Breast epithelium (tissue), 3 donors: Measurements from ENCODE around the gene PSMG4.

Experiments used
- POLR2A ChIP-seq: fragments of 450-650 bp; IDR thresholded peaks from one replicate; pipeline ENCODE4 v1.6.1; 2016; ENCODE audit warnings: antibody characterized with exemption, mild to moderate bottlenecking, moderate library complexity
- TF ChIP-seq, protein P1 (sequence below), 3 donors: fragments of 450-650 bp; IDR thresholded peaks; one replicate each; pipeline ENCODE4 v1.5.1; 2016 to 2017; ENCODE audit warnings: antibody characterized with exemption in 3 of 3, mild to moderate bottlenecking in 3 of 3, moderate library complexity in 3 of 3

GRCh38 chr6:3258201-3258600, 546 bp upstream of the PSMG4 start:
- TF ChIP-seq, protein P1, sequence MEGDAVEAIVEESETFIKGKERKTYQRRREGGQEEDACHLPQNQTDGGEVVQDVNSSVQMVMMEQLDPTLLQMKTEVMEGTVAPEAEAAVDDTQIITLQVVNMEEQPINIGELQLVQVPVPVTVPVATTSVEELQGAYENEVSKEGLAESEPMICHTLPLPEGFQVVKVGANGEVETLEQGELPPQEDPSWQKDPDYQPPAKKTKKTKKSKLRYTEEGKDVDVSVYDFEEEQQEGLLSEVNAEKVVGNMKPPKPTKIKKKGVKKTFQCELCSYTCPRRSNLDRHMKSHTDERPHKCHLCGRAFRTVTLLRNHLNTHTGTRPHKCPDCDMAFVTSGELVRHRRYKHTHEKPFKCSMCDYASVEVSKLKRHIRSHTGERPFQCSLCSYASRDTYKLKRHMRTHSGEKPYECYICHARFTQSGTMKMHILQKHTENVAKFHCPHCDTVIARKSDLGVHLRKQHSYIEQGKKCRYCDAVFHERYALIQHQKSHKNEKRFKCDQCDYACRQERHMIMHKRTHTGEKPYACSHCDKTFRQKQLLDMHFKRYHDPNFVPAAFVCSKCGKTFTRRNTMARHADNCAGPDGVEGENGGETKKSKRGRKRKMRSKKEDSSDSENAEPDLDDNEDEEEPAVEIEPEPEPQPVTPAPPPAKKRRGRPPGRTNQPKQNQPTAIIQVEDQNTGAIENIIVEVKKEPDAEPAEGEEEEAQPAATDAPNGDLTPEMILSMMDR (IDR thresholded peaks at IDR 0.05) = no peak
- no peak for TF ChIP-seq POLR2A
